AG09309 (cell line): Measurements from ENCODE around the gene CLEC4G.

ENCODE experiments used
- DNase-seq: peaks from one replicate; pipeline ENCODE4 v3.0.0-alpha.2; 2010; ENCODE audit warnings: low read depth
- H3K4me3 ChIP-seq: 2 replicates; pipeline ENCODE4 v1.5.1; 2011; ENCODE audit warnings: mild to moderate bottlenecking, low read depth, low read length, moderate library complexity; ENCODE audit not compliant: control insufficient read depth
- TF ChIP-seq, protein P1 (sequence below): IDR thresholded peaks from 2 replicates; pipeline ENCODE4 v1.5.1; 2011; ENCODE audit warnings: mild to moderate bottlenecking, low read depth, low read length, inconsistent platforms; ENCODE audit not compliant: insufficient read depth, control insufficient read depth; ENCODE audit errors: missing control alignments

CLEC4G gene

DNA sequence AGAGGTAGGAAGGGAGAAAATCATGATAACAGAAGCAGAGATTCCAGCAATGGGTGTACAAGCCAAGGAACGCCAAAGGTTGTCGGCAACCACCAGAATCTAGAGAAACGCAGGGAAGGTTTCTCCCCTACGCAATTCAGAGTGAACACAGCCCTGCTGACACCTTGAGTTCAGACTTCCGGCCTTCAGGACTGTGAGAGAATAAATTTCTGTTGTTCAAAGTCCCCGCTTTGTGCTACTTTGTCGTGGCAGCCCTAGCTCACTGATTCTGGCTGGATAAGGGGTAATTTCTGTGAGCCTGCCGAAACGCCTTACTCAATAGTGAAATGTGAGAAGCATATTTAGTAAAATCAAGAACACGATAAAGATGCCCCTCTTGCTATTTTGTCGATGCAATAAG lies 5.3 kb upstream of the CLEC4G start:
- DNase-seq, result no peak

DNA sequence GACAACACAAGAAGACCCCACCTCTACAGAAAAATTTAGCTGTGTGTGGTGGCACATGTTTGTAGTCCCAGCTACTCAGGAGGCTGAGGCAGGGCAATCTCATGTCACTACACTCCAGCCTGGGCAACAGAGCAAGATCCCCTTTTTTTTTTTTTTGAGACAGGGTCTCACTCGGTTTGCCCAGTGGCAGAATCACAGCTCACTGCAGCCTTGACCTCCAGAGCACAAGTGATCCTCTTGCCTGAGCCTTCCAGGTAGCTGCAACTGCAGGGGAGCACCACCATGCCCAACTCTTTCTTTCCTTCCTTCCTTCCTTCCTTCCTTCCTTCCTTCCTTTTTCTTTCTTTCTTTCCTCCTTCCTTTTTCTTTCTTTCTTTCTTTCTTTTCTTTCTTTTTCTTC lies 4.2 kb upstream of the CLEC4G start:
- no peak overlapping the region for H3K4me3 ChIP-seq
- TF ChIP-seq, protein P1, sequence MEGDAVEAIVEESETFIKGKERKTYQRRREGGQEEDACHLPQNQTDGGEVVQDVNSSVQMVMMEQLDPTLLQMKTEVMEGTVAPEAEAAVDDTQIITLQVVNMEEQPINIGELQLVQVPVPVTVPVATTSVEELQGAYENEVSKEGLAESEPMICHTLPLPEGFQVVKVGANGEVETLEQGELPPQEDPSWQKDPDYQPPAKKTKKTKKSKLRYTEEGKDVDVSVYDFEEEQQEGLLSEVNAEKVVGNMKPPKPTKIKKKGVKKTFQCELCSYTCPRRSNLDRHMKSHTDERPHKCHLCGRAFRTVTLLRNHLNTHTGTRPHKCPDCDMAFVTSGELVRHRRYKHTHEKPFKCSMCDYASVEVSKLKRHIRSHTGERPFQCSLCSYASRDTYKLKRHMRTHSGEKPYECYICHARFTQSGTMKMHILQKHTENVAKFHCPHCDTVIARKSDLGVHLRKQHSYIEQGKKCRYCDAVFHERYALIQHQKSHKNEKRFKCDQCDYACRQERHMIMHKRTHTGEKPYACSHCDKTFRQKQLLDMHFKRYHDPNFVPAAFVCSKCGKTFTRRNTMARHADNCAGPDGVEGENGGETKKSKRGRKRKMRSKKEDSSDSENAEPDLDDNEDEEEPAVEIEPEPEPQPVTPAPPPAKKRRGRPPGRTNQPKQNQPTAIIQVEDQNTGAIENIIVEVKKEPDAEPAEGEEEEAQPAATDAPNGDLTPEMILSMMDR, result no peak
- DNase-seq, result no peak

More for the DNA sequence above, 5.3 kb upstream of the CLEC4G start:
- TF ChIP-seq, protein P1, result no peak
- no peak overlapping the region for H3K4me3 ChIP-seq

DNA sequence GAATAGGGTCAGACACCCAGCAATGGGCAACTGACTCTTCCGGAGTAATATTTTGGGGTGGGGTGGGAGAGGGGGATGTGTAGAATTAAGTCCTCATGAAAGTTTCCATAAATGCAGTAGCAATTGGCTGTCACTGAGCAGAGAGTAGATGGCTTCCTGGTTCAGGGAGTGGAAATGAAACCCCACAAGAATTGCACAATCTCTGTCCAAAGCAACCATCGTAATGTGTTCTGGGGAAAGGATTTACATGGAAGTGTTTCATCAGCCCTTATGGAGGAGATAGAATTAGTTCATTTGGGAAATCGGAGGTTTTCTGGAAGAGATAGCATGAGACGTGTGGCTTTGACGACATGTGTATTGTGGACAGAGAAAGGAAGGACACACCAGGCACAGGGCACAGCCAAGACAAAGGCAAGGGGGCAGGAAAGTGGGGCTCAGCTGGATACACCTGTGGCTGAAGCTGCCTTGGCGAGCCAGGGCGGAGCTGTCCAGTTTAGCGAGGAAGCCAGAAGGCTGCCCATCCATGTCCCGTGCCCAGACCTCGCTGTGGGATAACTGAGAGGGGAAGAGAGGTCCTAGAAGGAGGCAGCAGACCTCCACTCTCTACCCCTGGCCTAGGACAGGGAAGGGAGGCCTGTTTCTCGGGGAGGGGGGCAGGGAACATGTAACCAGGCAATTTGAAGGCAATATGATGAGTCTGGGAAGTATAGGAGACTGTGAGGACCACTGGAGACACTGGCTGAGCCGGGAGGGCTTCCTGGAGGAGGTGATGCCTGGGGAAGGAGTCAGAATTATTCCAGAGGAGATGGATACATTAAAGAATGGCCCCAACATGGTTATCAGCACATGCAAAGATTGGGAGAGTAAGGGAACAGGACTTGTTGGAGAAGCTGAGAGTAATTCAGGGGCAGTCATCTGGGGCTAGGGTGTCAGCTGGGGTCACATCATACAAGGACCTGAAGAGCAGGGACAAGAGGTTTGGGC lies 2.6 kb upstream of the CLEC4G start:
- TF ChIP-seq, protein P1, result no peak
- peak; percentile 1 for DNase-seq
- no peak overlapping the region for H3K4me3 ChIP-seq

DNA sequence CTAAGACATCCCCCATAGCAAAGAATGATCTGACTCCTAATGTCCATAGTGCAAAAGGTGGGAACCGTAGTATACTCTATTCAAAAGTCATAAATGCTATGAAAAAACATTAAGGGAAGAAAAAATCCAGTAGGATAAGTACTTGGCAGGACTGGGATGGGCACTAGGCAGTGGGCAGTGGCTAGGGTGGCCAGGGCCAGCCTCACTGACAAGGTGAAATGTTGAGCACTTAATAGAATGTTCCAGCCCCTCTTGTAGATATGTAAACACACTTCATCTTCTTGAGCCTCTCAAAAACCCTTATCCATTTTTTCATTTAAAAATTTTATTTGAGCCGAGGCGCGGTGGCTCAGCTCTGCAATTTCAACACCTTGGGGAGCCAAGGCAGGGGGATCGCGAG lies 1.5 kb upstream of the CLEC4G start:
- H3K4me3 ChIP-seq, result no peak overlapping the region
- DNase-seq, result no peak
- TF ChIP-seq, protein P1, result no peak

DNA sequence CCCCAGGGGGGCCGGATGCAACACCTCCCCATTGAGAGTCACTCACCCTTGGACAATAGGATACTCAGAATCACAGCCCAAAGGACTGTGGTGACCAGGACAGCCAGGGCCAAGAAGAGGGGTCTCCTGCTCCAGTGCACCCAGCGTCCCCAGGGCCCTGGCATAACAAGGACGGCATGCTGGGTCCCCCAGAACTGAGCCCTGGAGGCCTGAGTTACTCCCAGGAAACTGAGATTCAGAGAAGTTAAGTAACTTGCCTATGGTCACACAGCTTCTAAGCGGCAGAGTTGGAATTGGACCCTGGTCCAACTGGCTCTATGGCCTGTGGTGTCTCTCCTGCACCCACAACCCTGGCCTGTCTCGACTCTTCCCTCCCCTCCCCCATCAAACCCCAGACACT lies 295 bp downstream of the CLEC4G start:
- TF ChIP-seq, protein P1, result no peak

DNA sequence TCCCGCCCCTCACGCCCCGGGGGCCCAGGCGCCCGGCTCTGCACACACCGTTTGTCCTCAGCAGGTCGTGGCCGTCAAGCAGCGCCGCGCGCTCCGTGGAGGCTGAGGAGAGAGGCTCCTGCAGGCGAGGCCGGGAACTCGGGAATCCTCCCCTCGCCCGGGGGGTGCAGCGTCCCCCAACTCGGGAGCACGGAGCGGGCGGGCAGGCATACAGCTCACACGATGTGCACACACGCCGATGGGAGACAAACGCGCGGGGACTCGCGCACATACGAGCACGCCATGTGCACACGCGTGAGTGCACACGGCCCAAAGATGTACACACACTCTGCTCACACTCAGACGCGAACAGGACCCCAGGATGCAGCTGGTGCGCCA lies 703 bp downstream of the CLEC4G start:
- TF ChIP-seq, protein P1, result no peak
- DNase-seq, result no peak
- no peak overlapping the region for H3K4me3 ChIP-seq

More for the DNA sequence above, 295 bp downstream of the CLEC4G start:
- DNase-seq, result no peak
- no peak overlapping the region for H3K4me3 ChIP-seq
